HG03196 (cell line): ENCODE measurements around the gene PRDM5.

Experiments
- ATAC-seq: cut with Tn5 transposase; IDR thresholded peaks from one replicate; pipeline ENCODE4 v1.9.1; 2021; ENCODE audit not compliant: unreplicated experiment

The PRDM5 gene

GRCh38 chr4:120718979-120719566, 203.5 kb downstream of the PRDM5 start:
- ATAC-seq, result no peak

- no peak for ATAC-seq
Observed at GRCh38 chr4:120716346-120716745, 206.2 kb downstream of the PRDM5 start.

GRCh38 chr4:120714417-120715010, 208.0 kb downstream of the PRDM5 start:
- ATAC-seq, result no peak

- no peak for ATAC-seq
Observed at GRCh38 chr4:120709991-120710390, 212.5 kb downstream of the PRDM5 start.

- ATAC-seq, result no peak
Observed at GRCh38 chr4:120704538-120704937, 218.0 kb downstream of the PRDM5 start.

- ATAC-seq, result no peak
Observed at GRCh38 chr4:120703908-120704307, 218.6 kb downstream of the PRDM5 start.

- no peak for ATAC-seq
Observed at GRCh38 chr4:120699354-120699753, 223.2 kb downstream of the PRDM5 start.

GRCh38 chr4:120694973-120695372, 227.6 kb downstream of the PRDM5 start:
- ATAC-seq, result no peak

- no peak for ATAC-seq
Observed at GRCh38 chr4:120693816-120694215, 228.7 kb downstream of the PRDM5 start.

- ATAC-seq, result no peak
Observed at GRCh38 chr4:120692964-120693363, 229.6 kb downstream of the PRDM5 start.

GRCh38 chr4:120691536-120691935, 231.0 kb downstream of the PRDM5 start:
- ATAC-seq, result no peak

- no peak for ATAC-seq
Observed at GRCh38 chr4:120691106-120691505, 231.4 kb downstream of the PRDM5 start.

GRCh38 chr4:120688791-120689190, 233.7 kb downstream of the PRDM5 start:
- no peak for ATAC-seq

GRCh38 chr4:120685756-120686278, 236.7 kb downstream of the PRDM5 start:
- ATAC-seq, result no peak

- no peak for ATAC-seq
Observed at GRCh38 chr4:120683897-120684540, 238.5 kb downstream of the PRDM5 start.

- ATAC-seq, result no peak
Observed at GRCh38 chr4:120682981-120683380, 239.5 kb downstream of the PRDM5 start.

GRCh38 chr4:120680647-120681228, 241.8 kb downstream of the PRDM5 start:
- no peak for ATAC-seq

GRCh38 chr4:120673696-120674095, 248.8 kb downstream of the PRDM5 start:
- ATAC-seq, result no peak

- ATAC-seq, result no peak
Observed at GRCh38 chr4:120672558-120673147, 249.9 kb downstream of the PRDM5 start.

- ATAC-seq, result no peak
Observed at GRCh38 chr4:120672076-120672475, 250.4 kb downstream of the PRDM5 start.

- ATAC-seq, result no peak
Observed at GRCh38 chr4:120671538-120671937, 251.0 kb downstream of the PRDM5 start.

- ATAC-seq, result no peak
Observed at GRCh38 chr4:120667102-120667501, 255.4 kb downstream of the PRDM5 start.
